Measurements from ENCODE around the gene OR4K14. TPM values are rescaled to one million over a fixed set of nuclear protein-coding genes. Genes with fewer than 3 reads are reported as not detected.
"Not testable (repeated sequence)": the region's sequence is repeated elsewhere in the genome, so short reads cannot be mapped to it uniquely, and the experiment has no call there.

OR4K14 gene
- total RNA-seq, 1 donor from 2014 or later, result not detected

- TF ChIP-seq CTCF (IDR thresholded peaks at IDR 0.05; ENCODE audit: insufficient read depth, low read length, poor library complexity, severe bottlenecking), result no peak
- H3K27me3 ChIP-seq (ENCODE audit: control insufficient read depth, insufficient read depth, low read length), result no peaks in the 10 kb centered on the region
- H3K4me3 ChIP-seq (ENCODE audit: low read depth, low read length), result no peak overlapping the region
- no peaks in the 10 kb centered on the region for H3K36me3 ChIP-seq (ENCODE audit: control insufficient read depth, insufficient read depth, low read length)
- no peak for DNase-seq (ENCODE audit: low read depth)
Observed at GRCh38 chr14:19974844-19975243, 44.3 kb downstream of the OR4K14 start.

- H3K4me3 ChIP-seq (ENCODE audit: low read depth, low read length); H3K36me3 ChIP-seq (ENCODE audit: control insufficient read depth, insufficient read depth, low read length); H3K27me3 ChIP-seq (ENCODE audit: control insufficient read depth, insufficient read depth, low read length); DNase-seq (ENCODE audit: low read depth): not testable (repeated sequence)
Observed at GRCh38 chr14:19969735-19970134, 49.4 kb downstream of the OR4K14 start.

Other genes starting within 250 kb of the OR4K14 start
- gene OR4M1, start 245.8 kb downstream of the OR4K14 start, total RNA-seq, result not detected in 2 replicates
- gene OR4N2, start 215.5 kb downstream of the OR4K14 start, total RNA-seq, result not detected in 2 replicates
- gene OR4K2, start 144.2 kb downstream of the OR4K14 start, total RNA-seq, result not detected in 2 replicates
- not detected in 2 replicates for gene OR4K5, start 98.7 kb downstream of the OR4K14 start, total RNA-seq
- not detected in 2 replicates for gene OR4K1, start 88.4 kb downstream of the OR4K14 start, total RNA-seq
- not detected in 2 replicates for gene OR4K15, start 43.7 kb downstream of the OR4K14 start, total RNA-seq
- not detected in 2 replicates for gene OR4Q2, start 17.1 kb downstream of the OR4K14 start, total RNA-seq
- not detected in 2 replicates for gene OR4K13, start 16.7 kb upstream of the OR4K14 start, total RNA-seq
- gene OR4L1, start 40.7 kb upstream of the OR4K14 start, total RNA-seq, result not detected in 2 replicates
- not detected in 2 replicates for gene OR4K17, start 91.4 kb upstream of the OR4K14 start, total RNA-seq
- not detected in 2 replicates for gene OR4N5, start 119.5 kb upstream of the OR4K14 start, total RNA-seq
- not detected in 2 replicates for gene OR11G2, start 171.6 kb upstream of the OR4K14 start, total RNA-seq
- not detected in 2 replicates for gene OR11H6, start 204.4 kb upstream of the OR4K14 start, total RNA-seq
- not detected in 2 replicates for gene OR11H7, start 209.7 kb upstream of the OR4K14 start, total RNA-seq
- gene OR11H4, start 220.0 kb upstream of the OR4K14 start, total RNA-seq, result not detected in 2 replicates